NCI-H187 treated with DMSO at 0.1 percent for 48 hours (cell line): ENCODE results near the gene CHD8.
"Not testable (repeated sequence)": the region's sequence is repeated elsewhere in the genome, so short reads cannot be mapped to it uniquely, and the experiment has no call there.

ENCODE experiments used
- DNase-seq: peaks from one replicate; lab custom pipeline; 2025; lab: John Stamatoyannopoulos, UW

CHD8 gene

DNA sequence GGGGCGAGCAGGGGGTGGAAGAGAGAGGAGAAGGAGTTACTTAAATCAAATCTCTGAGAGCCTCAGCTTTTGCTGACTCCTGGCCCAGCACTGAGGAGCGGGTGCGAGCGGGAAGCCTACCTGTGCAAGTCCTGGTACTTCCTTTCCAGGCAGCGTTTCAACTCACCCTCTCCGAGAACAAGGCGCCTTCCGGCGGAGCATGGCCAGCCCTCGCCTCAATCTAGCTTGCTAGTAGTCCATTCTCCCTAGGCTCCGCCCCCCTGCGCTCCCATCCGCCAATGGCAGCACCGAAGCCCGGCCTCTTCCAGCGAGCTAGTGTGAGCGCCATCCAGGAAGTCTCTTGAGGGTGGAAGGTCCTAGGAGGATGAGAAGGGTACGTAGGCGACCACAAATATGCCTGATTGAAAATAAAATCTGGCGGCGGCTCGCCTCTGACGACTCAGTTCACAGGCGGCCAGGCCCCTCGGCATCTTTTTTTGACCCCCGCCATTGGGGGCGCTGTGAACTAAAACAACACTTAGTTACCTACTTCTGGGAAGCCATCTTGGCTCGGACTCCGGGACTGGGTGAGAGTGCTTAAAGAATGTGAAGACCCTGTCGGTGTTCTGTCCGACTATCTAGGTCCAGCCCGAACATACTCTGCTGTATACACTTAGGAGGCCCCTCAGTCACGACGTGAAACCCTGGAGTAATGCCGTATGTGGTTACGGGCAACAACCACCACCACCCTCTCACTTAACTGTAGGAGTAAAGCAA is at the start of gene CHD8:
CHD8 (minus strand) TSS at position 212 of the 756 bp plus-strand sequence. CDS start 24,480 bp downstream, outside the sequence.
- peak; percentile 98 for DNase-seq

DNA sequence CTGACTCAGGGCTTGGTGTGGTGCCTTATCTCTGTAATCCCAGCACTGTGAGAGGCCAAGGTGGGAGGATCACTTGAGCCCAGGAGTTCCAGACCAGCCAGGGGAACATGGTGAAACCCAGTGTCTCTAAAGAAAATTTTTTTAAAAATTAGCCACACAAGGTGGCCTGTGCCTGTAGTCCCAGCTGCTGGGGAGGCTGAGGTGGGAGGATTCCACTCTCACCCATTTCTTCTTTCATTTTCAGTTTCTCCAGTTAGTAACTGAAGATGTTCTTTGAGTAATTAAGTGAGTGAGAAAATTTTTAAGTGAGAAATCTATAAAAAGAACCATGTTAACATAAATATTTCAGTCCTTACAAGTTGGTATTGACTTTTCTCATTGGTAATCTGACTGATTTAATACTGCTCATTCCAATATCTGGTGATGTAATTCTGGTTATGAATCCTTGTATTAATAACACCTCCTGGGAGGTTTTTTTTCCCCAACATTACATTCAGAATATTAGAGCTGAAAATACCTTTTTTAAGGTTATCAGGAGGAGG is 49.2 kb upstream of the CHD8 start:
- DNase-seq, result no peak

GRCh38 chr14:21503376-21503775 is 47.5 kb upstream of the CHD8 start:
- no peak for DNase-seq

GRCh38 chr14:21501568-21501967 is 45.6 kb upstream of the CHD8 start:
- no peak for DNase-seq

DNA sequence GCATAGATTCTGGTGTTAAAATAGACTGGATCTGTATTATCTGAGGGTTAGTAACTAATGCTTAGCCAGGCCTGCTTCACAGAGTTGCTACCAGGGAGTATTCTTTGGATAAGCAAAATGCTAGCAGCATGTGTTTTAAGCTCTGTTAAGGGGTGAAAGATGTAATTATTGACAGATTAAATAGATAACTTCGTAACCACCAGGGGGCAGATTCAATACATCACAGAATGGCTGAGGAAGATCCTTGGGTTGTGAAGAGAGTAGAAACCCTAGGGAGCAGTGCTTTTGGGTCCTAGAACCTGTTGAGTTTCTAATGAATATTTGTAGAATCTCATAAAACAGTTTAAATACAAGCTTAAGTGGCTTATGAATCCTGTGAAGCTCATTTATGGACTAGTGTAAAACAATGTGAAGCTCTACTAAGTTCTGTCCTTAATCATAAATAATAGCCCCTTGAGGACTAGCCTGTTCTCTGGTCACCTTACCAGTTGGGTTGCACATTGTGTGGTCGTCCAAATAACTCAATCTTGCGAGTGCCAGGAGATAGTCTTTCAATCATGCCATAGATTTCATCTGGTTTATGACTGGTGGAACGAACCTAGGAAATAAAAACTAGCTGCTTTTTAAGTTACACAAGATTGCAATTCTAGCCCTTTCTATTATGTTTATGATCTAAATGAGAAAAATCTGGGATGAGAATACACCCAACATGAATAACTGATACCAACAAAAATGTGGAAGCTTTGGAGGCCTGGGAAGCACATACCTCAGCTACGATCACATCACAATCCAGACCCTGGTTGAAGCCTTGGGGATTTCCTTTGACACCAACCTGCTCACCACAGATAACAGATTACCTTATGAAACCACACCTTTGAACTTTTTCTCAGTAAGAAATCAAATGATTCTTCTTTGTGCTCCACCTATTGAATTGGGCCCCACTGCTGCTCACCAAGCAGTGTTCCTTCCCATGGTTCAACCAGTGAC is 42.9 kb upstream of the CHD8 start:
- peak; percentile 31 for DNase-seq

DNA sequence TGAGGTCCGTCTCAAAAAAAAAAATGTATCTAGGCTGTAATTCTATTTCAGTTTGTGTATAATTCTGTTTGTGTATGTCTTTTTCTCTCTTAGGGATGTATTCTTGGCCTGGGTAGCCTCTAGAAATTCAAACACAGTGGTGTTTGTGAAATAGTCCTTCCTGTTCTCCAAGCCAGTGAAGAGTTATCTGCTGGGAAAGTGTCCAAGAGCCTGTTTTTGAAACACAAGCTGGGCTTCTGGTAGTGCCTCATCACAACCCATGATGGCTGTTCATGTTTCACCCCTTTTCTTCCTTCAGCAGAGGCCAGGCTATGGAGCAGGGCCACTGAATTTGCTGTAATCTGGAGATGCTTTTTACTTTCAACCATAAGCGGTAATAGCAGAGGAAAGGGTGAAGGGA is 40.5 kb upstream of the CHD8 start:
- DNase-seq, result no peak

- DNase-seq, result no peak
Observed at GRCh38 chr14:21494902-21495762, 39.2 kb upstream of the CHD8 start.

- DNase-seq, result no peak
Observed at GRCh38 chr14:21486640-21487087, 30.7 kb upstream of the CHD8 start.

GRCh38 chr14:21476925-21477681 is 21.2 kb upstream of the CHD8 start, which contains the start of the genes RAB2B and TOX4:
TSS of gene RAB2B (minus strand) at chr14:21476959. CDS start at chr14:21476872, 87 bp downstream.
TSS of gene TOX4 (plus strand) at chr14:21477195. CDS start at chr14:21477279, 84 bp downstream.
- DNase-seq, result peak; percentile 100

DNA sequence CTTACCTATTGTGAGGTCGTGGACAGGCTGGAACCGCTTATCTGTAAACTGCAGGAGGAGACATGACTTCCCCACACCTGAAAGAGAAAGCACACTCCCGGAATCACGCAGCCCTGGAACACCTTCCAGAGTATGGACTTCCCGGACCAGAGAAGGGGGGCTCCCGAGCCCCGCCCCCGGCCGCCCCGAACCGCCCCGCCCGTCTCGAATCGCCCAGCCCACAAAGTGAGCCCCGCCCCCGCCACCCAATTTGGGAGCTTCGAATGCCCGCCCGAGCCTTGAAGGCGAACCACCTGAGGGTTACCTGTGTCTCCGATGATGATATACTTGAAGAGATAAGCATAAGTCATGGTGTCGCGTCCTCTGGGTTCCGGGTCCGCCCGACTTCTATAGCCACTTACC is 20.6 kb upstream of the CHD8 start:
- no peak for DNase-seq

DNA sequence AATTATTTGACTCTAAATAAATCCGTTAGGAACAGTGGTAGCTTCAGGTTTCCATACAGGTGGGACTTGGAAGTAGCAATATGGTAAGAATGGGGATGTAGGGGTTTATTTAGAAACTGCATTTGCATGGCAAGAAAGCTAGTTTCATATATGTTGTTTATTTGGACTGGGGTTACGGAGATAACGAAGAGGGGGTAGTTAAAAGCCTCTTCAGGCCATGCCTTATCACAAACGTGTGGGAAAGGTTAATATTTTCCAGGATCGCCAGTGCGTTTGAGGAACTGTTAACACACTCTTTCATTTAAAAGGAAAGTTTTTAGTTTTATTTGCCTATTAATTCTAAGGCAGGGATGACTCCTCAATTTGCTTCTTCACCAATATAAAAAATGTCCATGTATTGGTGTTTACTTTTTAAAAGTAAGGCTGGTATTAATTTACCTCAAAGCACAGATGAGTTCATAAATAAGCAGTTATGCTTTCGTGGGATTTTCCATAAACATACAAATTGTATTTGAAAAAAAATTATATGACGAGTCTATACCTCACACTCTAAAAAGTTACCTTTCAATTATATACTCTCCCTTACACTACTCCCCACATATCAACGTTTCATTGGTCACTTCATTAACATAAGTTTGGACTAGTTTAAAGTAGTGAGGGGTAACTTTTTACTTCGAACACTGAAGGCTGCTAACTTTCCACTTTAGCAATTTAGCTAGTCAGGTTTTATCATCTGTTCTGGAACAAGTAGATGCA is 20.0 kb upstream of the CHD8 start:
- no peak for DNase-seq

- no peak for DNase-seq
Observed at GRCh38 chr14:21467616-21468015, 11.7 kb upstream of the CHD8 start.

DNA sequence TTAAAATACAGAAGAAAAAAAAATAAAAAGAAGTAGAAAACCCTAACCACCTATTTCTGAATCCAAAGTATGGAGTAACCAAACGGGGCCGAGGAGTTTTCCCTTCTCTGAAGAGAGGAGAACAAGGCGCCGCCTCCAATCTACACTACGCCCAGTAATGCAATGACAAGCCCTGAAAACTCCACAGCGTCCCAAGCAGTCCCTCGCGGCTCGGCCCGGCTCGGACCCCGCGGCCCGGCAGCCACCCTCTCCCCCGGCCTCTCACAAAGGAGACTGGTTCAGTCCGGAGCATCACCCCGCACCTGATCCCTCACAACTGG is 371 bp downstream of the CHD8 start:
- DNase-seq, result no peak

DNA sequence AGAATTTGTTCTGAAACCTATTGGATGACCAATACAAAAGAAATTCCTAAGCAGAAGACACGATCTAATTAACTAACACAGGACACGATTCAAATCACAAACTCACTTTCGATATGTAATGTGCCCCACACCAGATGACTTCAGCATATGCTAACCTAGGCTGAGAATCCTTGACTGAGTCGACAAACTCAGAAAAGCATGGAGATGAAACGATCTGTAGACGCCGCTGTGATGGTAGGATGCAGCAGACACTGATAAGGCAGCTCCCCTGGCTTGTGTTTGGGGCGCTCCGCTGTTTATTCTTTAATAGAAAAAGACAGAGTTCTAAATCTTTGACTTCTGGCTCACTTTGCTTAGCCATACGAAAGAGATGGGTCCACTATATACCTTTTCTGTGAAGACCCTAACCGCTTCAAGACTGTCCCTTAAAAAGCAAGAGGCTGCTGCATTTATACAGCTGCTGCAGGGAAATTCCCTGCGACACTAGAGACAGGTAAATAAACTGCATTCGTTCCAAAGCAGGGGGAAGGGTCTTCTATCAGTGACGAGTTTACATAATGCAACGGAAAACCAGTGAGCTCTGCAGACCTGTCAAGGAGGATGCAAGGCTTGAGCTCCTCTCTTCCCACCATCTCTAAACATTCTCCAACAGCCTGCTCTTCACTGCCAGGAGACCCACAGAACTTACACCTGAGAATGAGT is 929 bp downstream of the CHD8 start:
- DNase-seq, result no peak

- no peak for DNase-seq
Observed at GRCh38 chr14:21449899-21450216, 6.1 kb downstream of the CHD8 start.

- DNase-seq, result not testable (repeated sequence)
Observed at GRCh38 chr14:21442657-21443056, 13.3 kb downstream of the CHD8 start.

GRCh38 chr14:21440859-21441258 is 15.1 kb downstream of the CHD8 start:
- no peak for DNase-seq

DNA sequence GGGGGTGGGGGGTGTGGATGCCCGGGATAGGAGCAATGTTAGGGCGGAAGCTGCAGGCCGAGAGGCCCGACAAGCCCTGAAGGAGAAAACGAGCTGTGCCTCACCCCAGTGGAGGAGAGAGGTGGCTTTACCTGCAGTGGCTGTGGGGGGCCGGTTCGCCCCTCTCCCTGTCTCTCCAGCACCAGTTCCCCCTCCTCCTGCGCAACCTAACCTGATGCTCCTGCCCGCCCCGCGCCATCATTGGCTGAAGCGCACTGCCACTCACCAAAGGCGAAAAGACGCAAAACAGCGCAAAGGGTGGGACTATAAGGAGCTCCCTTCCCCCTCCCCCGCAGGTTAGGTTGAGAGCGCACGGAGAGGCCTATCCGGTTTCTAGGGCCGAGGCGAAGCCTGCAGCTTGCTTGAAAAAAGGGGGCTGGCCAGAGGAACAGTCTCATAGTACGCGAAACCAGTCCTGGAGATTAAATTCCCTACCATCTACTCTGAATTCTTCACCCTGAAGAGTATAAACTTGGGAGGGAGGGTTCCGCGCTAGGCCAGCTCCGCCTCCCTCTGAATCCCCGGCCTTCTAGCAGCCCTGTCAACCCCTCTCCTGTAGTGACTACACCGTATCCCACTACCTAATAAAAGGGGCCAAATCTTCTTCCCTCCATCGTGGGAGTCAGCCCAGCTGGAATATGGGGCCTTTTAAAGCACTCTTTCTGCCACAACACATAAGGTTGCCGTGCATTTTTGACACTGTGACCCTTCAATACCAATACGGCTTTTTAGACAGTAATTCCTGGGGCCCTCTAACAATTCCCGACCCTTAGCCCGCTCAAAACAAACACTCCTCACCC is 18.6 kb downstream of the CHD8 start:
- DNase-seq, result peak; percentile 94
